ENCODE measurements around the gene ACO2. TPM values are rescaled to one million over a fixed set of nuclear protein-coding genes. Genes with fewer than 3 reads are reported as not detected.

ACO2 gene
- total RNA-seq, 2 experiments from 2014 or later = 96.5 to 97.7 TPM

- TF ChIP-seq CTCF (IDR thresholded peaks at IDR 0.05) = no peak
- Mint-ChIP-seq H3K36me3 (ENCODE audit: low read depth) (peaks cover 1% of the 10 kb centered on the region), H3K4me1 (ENCODE audit: low read depth) (peaks cover 18% of the 10 kb centered on the region), H3K9me3 (no peaks in the 10 kb centered on the region), H3K27ac (no peak overlapping the region), H3K4me3 (no peak overlapping the region), H3K27me3 (no peaks in the 10 kb centered on the region)
- CTCF ChIA-PET = interaction anchor here (1.0 to 1.9 kb wide), 2 partner anchors 44 to 84 kb away, joined by 3 to 4 read pairs; no protein-coding TSS in a partner anchor
- no peak for DNase-seq
- no peak for ATAC-seq
- intact Hi-C loops (cut with micrococcal nuclease) = no loop called here
- POLR2A ChIA-PET = interaction anchor here (1.3 kb wide), 1 partner anchor 19 kb away, joined by 5 read pairs; the partner anchor contains the start of genes ACO2 and PHF5A
Measured at GRCh38 chr22:41488076-41488475, 19.2 kb downstream of the ACO2 start.

GRCh38 chr22:41488596-41489385 lies 19.9 kb downstream of the ACO2 start:
- no peak for TF ChIP-seq CTCF (IDR thresholded peaks at IDR 0.05)
- POLR2A ChIA-PET = interaction anchor here (1.3 kb wide), 1 partner anchor 20 kb away, joined by 5 read pairs; the partner anchor contains the start of genes ACO2 and PHF5A
- H3K4me3 Mint-ChIP-seq = no peak overlapping the region

GRCh38 chr22:41491374-41492100 lies 22.6 kb downstream of the ACO2 start:
- Mint-ChIP-seq H3K9me3 (no peaks in the 10 kb centered on the region), H3K27ac (no peak overlapping the region), H3K27me3 (no peaks in the 10 kb centered on the region), H3K4me1 (ENCODE audit: low read depth) (peaks cover 12% of the 10 kb centered on the region), H3K36me3 (ENCODE audit: low read depth) (peaks cover 1% of the 10 kb centered on the region), H3K4me3 (no peak overlapping the region)
- POLR2A ChIA-PET = interaction anchor here (0.6 kb wide), 1 partner anchor 238 kb away, joined by 4 read pairs; no protein-coding TSS in a partner anchor
- no peak for DNase-seq
- ATAC-seq = no peak
- CTCF ChIA-PET = interaction anchor here (0.6 to 1.5 kb wide), 3 partner anchors 36 to 88 kb away, joined by 3 to 5 read pairs (median 5); no protein-coding TSS in a partner anchor
- intact Hi-C loops (cut with micrococcal nuclease) = no loop called here
- no peak for TF ChIP-seq CTCF (IDR thresholded peaks at IDR 0.05)

More at GRCh38 chr22:41488596-41489385, 19.9 kb downstream of the ACO2 start:
- intact Hi-C loops (cut with micrococcal nuclease) = no loop called here
- CTCF ChIA-PET = interaction anchor here (1.0 to 1.9 kb wide), 3 partner anchors 29 to 85 kb away, joined by 3 to 4 read pairs (median 3); no protein-coding TSS in a partner anchor
- Mint-ChIP-seq H3K27ac (peak overlapping the region; percentile 23), H3K27me3 (no peaks in the 10 kb centered on the region), H3K36me3 (ENCODE audit: low read depth) (peaks cover 1% of the 10 kb centered on the region), H3K9me3 (no peaks in the 10 kb centered on the region), H3K4me1 (ENCODE audit: low read depth) (peaks cover 18% of the 10 kb centered on the region)
- ATAC-seq = no peak
- DNase-seq = no peak

GRCh38 chr22:41498303-41498835 lies 29.5 kb downstream of the ACO2 start:
- ChIA-PET POLR2A (no interaction called here), CTCF (interaction anchor here (0.9 to 4.5 kb wide), 4 partner anchors 20 to 95 kb away, joined by 3 to 48 read pairs (median 4); no protein-coding TSS in a partner anchor)
- no peaks in the 10 kb centered on the region for H3K9me3 Mint-ChIP-seq
- DNase-seq (no peak), ATAC-seq (no peak)
- H3K27me3 Mint-ChIP-seq = no peaks in the 10 kb centered on the region
- H3K27ac Mint-ChIP-seq = no peak overlapping the region
- intact Hi-C loops (cut with micrococcal nuclease) = no loop called here
- H3K4me1 Mint-ChIP-seq (ENCODE audit: low read depth) = no peaks in the 10 kb centered on the region
- no peak for TF ChIP-seq CTCF (IDR thresholded peaks at IDR 0.05)
- peaks cover 10% of the 10 kb centered on the region for H3K36me3 Mint-ChIP-seq (ENCODE audit: low read depth)
- H3K4me3 Mint-ChIP-seq = no peak overlapping the region
